Glutamatergic neuron (in vitro differentiated cells): ENCODE results near the gene DUS2. TPM values are rescaled to one million over a fixed set of nuclear protein-coding genes. Genes with fewer than 3 reads are reported as not detected.

Source experiments
- DNase-seq: peaks from one replicate; pipeline ENCODE4 v3.0.0; 2022
- H3K27ac Mint-ChIP-seq: one replicate; pipeline ENCODE4 v1.8.0; 2020; ENCODE audit warnings: mild to moderate bottlenecking, mixed read lengths, inconsistent platforms; ENCODE audit not compliant: unreplicated experiment
- H3K27me3 Mint-ChIP-seq: one replicate; pipeline ENCODE4 v1.8.0; 2020; ENCODE audit warnings: mild to moderate bottlenecking, moderate library complexity, mixed read lengths, inconsistent platforms; ENCODE audit not compliant: unreplicated experiment
- H3K36me3 Mint-ChIP-seq: one replicate; pipeline ENCODE4 v1.8.0; 2020; ENCODE audit warnings: mild to moderate bottlenecking, mixed read lengths, inconsistent platforms; ENCODE audit not compliant: unreplicated experiment
- H3K4me1 Mint-ChIP-seq: one replicate; pipeline ENCODE4 v1.8.0; 2020; ENCODE audit warnings: mild to moderate bottlenecking, low read depth, mixed read lengths, inconsistent platforms; ENCODE audit not compliant: unreplicated experiment
- H3K4me3 Mint-ChIP-seq: one replicate; pipeline ENCODE4 v1.8.0; 2020; ENCODE audit warnings: mild to moderate bottlenecking, mixed read lengths, inconsistent platforms; ENCODE audit not compliant: unreplicated experiment
- H3K9me3 Mint-ChIP-seq: one replicate; pipeline ENCODE4 v1.8.0; 2020; ENCODE audit warnings: mild to moderate bottlenecking, moderate library complexity, mixed read lengths, inconsistent platforms; ENCODE audit not compliant: unreplicated experiment
- total RNA-seq: library from RNA; stranded (reverse); fragmentation: NEBNext Ultra II Directional; extraction: Animal tissue kit (Norgen Biotek cat#: 25700); gene quantifications from one replicate; pipeline ENCODE4 v1.2.1, GENCODE V29; 2021; ENCODE audit not compliant: unreplicated experiment
- TF ChIP-seq, protein P1 (sequence below): fragments of 200-600 bp; sonication (generic); IDR thresholded peaks from one replicate; pipeline ENCODE4 v1.5.0; 2021; ENCODE audit not compliant: partially characterized antibody, unreplicated experiment

The DUS2 gene
- total RNA-seq, 1 donor from 2014 or later, result 21.0 TPM

- TF ChIP-seq, protein P1, sequence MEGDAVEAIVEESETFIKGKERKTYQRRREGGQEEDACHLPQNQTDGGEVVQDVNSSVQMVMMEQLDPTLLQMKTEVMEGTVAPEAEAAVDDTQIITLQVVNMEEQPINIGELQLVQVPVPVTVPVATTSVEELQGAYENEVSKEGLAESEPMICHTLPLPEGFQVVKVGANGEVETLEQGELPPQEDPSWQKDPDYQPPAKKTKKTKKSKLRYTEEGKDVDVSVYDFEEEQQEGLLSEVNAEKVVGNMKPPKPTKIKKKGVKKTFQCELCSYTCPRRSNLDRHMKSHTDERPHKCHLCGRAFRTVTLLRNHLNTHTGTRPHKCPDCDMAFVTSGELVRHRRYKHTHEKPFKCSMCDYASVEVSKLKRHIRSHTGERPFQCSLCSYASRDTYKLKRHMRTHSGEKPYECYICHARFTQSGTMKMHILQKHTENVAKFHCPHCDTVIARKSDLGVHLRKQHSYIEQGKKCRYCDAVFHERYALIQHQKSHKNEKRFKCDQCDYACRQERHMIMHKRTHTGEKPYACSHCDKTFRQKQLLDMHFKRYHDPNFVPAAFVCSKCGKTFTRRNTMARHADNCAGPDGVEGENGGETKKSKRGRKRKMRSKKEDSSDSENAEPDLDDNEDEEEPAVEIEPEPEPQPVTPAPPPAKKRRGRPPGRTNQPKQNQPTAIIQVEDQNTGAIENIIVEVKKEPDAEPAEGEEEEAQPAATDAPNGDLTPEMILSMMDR, result no peak
- peaks cover 5% of the 10 kb centered on the region for H3K36me3 Mint-ChIP-seq
- peaks cover 2% of the 10 kb centered on the region for H3K9me3 Mint-ChIP-seq
- no peak overlapping the region for H3K27ac Mint-ChIP-seq
- peak overlapping the region; percentile 69 for H3K4me3 Mint-ChIP-seq
- no peak for DNase-seq
- H3K27me3 Mint-ChIP-seq, result peaks cover 1% of the 10 kb centered on the region
- no peaks in the 10 kb centered on the region for H3K4me1 Mint-ChIP-seq
Measured at GRCh38 chr16:68035227-68035626, 12.1 kb downstream of the DUS2 start.

- Mint-ChIP-seq H3K4me3 (no peak overlapping the region), H3K36me3 (peaks cover 5% of the 10 kb centered on the region), H3K9me3 (no peaks in the 10 kb centered on the region), H3K27ac (no peak overlapping the region), H3K4me1 (no peaks in the 10 kb centered on the region), H3K27me3 (peaks cover 3% of the 10 kb centered on the region)
- DNase-seq, result no peak
- TF ChIP-seq, protein P1, result no peak
Measured at GRCh38 chr16:68037841-68038597, 14.9 kb downstream of the DUS2 start.

DNA sequence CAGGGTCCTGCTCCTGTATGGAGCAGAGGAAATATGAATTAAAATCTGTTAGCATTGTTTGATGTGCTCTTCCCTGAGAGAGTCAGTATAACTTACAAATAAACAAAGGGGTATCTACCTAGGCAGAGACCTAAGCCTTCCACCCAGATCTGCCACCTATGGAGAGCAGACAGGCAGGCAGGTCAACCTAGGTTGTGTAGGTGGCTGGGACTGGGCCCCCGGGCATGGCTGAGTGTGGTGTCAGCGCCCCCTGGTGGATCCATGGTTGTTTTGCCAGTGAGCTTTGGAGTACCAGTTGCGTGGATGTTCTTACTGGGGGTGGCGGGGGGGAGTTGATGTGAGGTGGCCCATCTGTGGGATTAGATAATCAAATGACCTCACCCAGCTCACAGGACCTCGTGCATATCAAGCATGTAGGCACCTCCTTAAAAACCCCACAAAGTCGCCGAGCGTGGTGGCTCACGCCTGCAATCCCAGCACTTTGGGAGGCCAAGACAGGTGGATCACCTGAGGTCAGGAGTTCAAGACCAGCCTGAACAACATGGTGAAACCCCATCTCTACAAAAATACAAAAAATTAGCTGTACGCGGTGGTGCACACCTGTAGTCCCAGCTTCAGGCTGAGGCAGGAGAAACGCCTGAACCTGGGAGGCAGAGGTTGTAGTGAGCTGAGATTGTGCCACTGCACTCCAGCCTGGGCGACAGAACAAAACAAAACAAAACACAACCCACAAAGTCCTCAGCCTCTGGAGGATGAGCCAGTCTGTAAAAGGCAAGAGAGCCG is 17.6 kb downstream of the DUS2 start:
- Mint-ChIP-seq H3K36me3 (peaks cover 5% of the 10 kb centered on the region), H3K4me1 (no peaks in the 10 kb centered on the region), H3K27ac (peak overlapping the region; percentile 28), H3K27me3 (peaks cover 3% of the 10 kb centered on the region), H3K4me3 (no peak overlapping the region), H3K9me3 (no peaks in the 10 kb centered on the region)
- TF ChIP-seq, protein P1, result peak; percentile 86
- DNase-seq, result peak; percentile 86

GRCh38 chr16:68041783-68042182 is 18.7 kb downstream of the DUS2 start:
- Mint-ChIP-seq H3K4me3 (no peak overlapping the region), H3K27ac (no peak overlapping the region), H3K9me3 (no peaks in the 10 kb centered on the region), H3K4me1 (no peaks in the 10 kb centered on the region), H3K27me3 (peaks cover 3% of the 10 kb centered on the region), H3K36me3 (peaks cover 5% of the 10 kb centered on the region)
- TF ChIP-seq, protein P1, result no peak
- DNase-seq, result no peak

DNA sequence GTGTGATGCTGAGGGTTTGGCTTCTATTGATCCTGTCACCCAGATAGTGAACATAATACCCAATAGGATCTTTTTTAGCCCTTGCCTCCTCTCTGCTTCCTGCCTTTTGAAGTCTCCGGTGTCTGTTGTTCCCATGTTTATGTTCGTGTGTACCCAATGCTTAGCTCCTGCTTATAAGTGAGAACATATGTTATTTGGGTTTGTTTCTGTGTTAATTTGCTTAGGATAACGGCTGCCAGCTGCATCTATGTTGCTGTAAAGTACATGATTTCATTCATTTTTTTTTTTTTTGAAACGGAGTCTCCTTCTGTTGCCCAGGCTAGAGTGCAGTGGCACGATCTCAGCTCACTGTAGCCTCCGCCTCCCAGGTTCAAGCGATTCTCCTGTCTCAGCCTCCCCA is 23.0 kb downstream of the DUS2 start:
- Mint-ChIP-seq H3K9me3 (no peaks in the 10 kb centered on the region), H3K4me1 (no peaks in the 10 kb centered on the region), H3K27ac (peak overlapping the region; percentile 8), H3K27me3 (no peaks in the 10 kb centered on the region), H3K4me3 (no peak overlapping the region), H3K36me3 (no peaks in the 10 kb centered on the region)
- no peak for DNase-seq
- TF ChIP-seq, protein P1, result no peak
